ENCODE results near the gene NDUFB11.

NDUFB11 gene

DNA sequence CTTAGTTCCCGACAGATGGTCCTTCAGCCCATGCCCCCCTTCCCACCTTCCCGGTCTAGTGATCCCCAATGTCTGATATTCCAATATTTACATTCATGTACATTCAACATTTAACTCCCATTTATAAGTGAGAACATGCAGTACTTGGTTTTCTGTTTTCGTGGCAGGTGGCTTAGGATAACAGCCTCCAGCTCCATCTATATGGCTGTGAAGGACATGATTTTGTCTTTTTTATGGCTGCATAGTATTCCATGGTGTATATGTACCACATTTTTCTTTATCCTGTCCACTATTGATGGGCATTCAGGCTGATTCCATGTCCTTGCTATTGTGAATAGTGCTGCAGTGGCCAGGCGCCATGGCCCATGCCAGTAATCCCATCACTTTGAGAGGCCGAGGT lies 14.3 kb upstream of the NDUFB11 start:
- TF ChIP-seq POLR2AphosphoS5 (IDR thresholded peaks at IDR 0.05; ENCODE audit: low read depth) (no peak), SPI1 (IDR thresholded peaks at IDR 0.05; ENCODE audit: borderline replicate concordance, low read depth) (no peak), GABPA (IDR thresholded peaks at IDR 0.05; ENCODE audit: low read depth) (no peak)
- TF ChIP-seq, protein P1, sequence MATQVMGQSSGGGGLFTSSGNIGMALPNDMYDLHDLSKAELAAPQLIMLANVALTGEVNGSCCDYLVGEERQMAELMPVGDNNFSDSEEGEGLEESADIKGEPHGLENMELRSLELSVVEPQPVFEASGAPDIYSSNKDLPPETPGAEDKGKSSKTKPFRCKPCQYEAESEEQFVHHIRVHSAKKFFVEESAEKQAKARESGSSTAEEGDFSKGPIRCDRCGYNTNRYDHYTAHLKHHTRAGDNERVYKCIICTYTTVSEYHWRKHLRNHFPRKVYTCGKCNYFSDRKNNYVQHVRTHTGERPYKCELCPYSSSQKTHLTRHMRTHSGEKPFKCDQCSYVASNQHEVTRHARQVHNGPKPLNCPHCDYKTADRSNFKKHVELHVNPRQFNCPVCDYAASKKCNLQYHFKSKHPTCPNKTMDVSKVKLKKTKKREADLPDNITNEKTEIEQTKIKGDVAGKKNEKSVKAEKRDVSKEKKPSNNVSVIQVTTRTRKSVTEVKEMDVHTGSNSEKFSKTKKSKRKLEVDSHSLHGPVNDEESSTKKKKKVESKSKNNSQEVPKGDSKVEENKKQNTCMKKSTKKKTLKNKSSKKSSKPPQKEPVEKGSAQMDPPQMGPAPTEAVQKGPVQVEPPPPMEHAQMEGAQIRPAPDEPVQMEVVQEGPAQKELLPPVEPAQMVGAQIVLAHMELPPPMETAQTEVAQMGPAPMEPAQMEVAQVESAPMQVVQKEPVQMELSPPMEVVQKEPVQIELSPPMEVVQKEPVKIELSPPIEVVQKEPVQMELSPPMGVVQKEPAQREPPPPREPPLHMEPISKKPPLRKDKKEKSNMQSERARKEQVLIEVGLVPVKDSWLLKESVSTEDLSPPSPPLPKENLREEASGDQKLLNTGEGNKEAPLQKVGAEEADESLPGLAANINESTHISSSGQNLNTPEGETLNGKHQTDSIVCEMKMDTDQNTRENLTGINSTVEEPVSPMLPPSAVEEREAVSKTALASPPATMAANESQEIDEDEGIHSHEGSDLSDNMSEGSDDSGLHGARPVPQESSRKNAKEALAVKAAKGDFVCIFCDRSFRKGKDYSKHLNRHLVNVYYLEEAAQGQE (IDR thresholded peaks at IDR 0.05; ENCODE audit: insufficient replicate concordance, low read depth) = no peak
- TF ChIP-seq, protein P2, sequence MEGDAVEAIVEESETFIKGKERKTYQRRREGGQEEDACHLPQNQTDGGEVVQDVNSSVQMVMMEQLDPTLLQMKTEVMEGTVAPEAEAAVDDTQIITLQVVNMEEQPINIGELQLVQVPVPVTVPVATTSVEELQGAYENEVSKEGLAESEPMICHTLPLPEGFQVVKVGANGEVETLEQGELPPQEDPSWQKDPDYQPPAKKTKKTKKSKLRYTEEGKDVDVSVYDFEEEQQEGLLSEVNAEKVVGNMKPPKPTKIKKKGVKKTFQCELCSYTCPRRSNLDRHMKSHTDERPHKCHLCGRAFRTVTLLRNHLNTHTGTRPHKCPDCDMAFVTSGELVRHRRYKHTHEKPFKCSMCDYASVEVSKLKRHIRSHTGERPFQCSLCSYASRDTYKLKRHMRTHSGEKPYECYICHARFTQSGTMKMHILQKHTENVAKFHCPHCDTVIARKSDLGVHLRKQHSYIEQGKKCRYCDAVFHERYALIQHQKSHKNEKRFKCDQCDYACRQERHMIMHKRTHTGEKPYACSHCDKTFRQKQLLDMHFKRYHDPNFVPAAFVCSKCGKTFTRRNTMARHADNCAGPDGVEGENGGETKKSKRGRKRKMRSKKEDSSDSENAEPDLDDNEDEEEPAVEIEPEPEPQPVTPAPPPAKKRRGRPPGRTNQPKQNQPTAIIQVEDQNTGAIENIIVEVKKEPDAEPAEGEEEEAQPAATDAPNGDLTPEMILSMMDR (IDR thresholded peaks at IDR 0.05; ENCODE audit: insufficient read depth, low read length) = no peak
- Histone ChIP-seq H3K27me3 (ENCODE audit: insufficient read depth, poor library complexity, severe bottlenecking) (no peaks in the 10 kb centered on the region), H3K27ac (replicated peaks) (no peak overlapping the region), H3K4me3 (replicated peaks; ENCODE audit: insufficient read depth, low read length) (no peak overlapping the region)
- DNase-seq (ENCODE audit: low read depth in 1 of 2, low spot score in 1 of 2) = no peak

DNA sequence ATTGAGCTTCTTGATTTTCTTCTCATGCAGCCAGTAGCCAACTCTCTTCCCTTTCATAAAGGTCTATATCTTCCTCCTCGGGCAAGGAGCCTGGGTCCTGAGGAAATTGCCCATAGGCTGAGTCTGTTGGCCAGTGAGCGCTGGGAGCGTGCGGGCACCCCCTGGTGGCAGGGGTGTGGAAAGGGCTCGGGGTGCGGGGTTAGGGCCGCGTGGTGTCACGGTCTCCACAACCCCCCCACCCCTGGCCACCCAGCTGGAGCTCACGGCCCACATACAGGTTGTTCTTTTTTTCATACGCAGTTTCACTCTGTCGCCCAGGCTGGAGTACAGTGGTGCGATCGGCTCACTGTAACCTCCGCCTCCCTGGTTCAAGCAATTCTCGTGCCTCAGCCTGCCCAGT lies 13.6 kb upstream of the NDUFB11 start:
- TF ChIP-seq GABPA (IDR thresholded peaks at IDR 0.05; ENCODE audit: low read depth) (no peak), POLR2AphosphoS5 (IDR thresholded peaks at IDR 0.05; ENCODE audit: low read depth) (no peak)
- TF ChIP-seq, protein P1 (IDR thresholded peaks at IDR 0.05; ENCODE audit: insufficient replicate concordance, low read depth) = no peak
- TF ChIP-seq, protein P2 (IDR thresholded peaks at IDR 0.05; ENCODE audit: insufficient read depth, low read length) = no peak
- no peak overlapping the region for H3K27ac ChIP-seq (replicated peaks)
- DNase-seq (ENCODE audit: low read depth in 1 of 2, low spot score in 1 of 2) = no peak
- no peaks in the 10 kb centered on the region for H3K27me3 ChIP-seq (ENCODE audit: insufficient read depth, poor library complexity, severe bottlenecking)
- H3K4me3 ChIP-seq (replicated peaks; ENCODE audit: insufficient read depth, low read length) = no peak overlapping the region

DNA sequence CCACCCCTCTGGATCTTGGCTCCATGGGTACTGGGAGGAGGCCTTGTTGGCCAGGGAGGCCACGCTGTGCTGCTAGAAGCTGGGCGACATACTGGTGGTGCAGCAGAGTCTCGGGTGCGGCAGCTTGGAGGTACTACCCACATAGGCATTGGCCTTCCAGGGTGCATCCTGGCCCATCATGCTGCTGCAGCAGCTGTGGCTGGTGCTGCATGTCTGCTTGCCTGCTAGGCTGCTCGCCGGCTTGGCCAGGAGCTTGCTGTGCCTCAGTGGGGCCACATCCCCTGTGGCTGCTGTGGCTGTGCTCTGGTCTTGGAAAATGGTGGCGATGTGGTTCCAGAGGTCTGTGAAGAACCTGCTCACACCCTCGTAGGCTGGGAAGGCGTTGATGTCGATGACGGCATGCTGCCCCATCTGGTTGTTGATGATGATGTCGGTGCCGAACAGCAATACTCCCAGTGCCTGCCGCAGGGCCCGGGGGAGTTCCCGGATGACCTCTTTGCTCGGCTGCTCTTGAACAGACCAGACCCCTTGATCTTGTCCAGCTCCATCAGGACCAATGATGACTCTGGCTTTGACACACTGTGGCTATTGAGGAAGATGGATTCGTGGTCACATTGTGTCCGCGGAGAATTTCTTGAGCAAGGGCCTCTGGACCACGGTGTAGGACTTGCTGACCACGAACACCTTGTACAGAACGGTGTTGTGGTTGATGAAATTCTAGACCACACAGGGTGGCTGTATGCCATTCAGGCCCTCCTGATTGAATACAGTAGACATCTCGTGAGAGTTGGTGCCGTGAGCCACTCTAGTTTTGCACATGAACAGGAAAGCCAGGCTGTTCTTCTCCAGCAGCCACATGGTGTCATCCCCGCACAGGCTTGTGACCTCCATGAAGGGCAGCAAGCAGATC lies 12.4 kb upstream of the NDUFB11 start:
- H3K27me3 ChIP-seq (ENCODE audit: insufficient read depth, poor library complexity, severe bottlenecking) = no peaks in the 10 kb centered on the region
- TF ChIP-seq SPI1 (IDR thresholded peaks at IDR 0.05; ENCODE audit: borderline replicate concordance, low read depth) (no peak), GABPA (IDR thresholded peaks at IDR 0.05; ENCODE audit: low read depth) (no peak), POLR2AphosphoS5 (IDR thresholded peaks at IDR 0.05; ENCODE audit: low read depth) (no peak)
- TF ChIP-seq, protein P2 (IDR thresholded peaks at IDR 0.05; ENCODE audit: insufficient read depth, low read length) = no peak
- TF ChIP-seq, protein P1 (IDR thresholded peaks at IDR 0.05; ENCODE audit: insufficient replicate concordance, low read depth) = no peak
- no peak for DNase-seq (ENCODE audit: low read depth in 1 of 2, low spot score in 1 of 2)
- H3K4me3 ChIP-seq (replicated peaks; ENCODE audit: insufficient read depth, low read length) = no peak overlapping the region
- no peak overlapping the region for H3K27ac ChIP-seq (replicated peaks)

Measured in HL-60 (cell line).